GM12801 (cell line): ENCODE measurements around the gene KCNA5.

ENCODE experiments used
- TF ChIP-seq, protein P1 (sequence below): IDR thresholded peaks from one replicate; pipeline ENCODE4 v1.5.1; 2011; ENCODE audit warnings: control low read depth; ENCODE audit not compliant: insufficient read length; ENCODE audit errors: extremely low read depth

Gene KCNA5

DNA sequence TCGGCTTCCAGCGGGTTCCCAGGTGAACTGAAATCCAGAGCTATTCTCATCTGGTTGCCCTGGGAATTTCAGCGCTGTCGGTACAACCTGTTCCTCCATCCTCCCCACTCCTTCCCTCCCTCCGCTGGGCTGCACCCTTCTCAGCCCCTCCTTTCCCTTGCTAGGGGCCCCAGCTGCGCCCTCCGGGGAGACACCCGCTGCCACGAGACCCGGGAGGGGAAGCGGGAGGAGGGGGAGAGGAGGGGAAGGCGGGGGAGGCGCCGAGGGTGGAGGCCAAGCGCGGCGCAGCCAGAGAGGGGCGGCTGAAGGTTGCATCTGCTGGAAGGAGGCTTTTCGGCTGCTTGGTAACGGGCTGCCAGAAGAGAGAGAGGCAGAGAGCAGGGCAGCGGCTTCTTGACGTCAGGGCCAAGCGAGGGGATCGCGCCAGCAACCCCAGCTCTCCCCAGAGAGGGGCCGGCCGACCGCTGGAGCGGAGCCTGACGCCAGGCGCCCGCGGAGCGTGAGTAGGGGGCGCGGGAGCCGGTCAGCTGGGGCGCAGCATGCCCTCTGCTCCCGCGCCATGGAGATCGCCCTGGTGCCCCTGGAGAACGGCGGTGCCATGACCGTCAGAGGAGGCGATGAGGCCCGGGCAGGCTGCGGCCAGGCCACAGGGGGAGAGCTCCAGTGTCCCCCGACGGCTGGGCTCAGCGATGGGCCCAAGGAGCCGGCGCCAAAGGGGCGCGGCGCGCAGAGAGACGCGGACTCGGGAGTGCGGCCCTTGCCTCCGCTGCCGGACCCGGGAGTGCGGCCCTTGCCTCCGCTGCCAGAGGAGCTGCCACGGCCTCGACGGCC is at the start of gene KCNA5:
Gene KCNA5 (plus strand): TSS at position 291 of the 831 bp plus-strand sequence. CDS start 269 bp downstream, at position 560.
- TF ChIP-seq, protein P1, sequence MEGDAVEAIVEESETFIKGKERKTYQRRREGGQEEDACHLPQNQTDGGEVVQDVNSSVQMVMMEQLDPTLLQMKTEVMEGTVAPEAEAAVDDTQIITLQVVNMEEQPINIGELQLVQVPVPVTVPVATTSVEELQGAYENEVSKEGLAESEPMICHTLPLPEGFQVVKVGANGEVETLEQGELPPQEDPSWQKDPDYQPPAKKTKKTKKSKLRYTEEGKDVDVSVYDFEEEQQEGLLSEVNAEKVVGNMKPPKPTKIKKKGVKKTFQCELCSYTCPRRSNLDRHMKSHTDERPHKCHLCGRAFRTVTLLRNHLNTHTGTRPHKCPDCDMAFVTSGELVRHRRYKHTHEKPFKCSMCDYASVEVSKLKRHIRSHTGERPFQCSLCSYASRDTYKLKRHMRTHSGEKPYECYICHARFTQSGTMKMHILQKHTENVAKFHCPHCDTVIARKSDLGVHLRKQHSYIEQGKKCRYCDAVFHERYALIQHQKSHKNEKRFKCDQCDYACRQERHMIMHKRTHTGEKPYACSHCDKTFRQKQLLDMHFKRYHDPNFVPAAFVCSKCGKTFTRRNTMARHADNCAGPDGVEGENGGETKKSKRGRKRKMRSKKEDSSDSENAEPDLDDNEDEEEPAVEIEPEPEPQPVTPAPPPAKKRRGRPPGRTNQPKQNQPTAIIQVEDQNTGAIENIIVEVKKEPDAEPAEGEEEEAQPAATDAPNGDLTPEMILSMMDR = no peak

DNA sequence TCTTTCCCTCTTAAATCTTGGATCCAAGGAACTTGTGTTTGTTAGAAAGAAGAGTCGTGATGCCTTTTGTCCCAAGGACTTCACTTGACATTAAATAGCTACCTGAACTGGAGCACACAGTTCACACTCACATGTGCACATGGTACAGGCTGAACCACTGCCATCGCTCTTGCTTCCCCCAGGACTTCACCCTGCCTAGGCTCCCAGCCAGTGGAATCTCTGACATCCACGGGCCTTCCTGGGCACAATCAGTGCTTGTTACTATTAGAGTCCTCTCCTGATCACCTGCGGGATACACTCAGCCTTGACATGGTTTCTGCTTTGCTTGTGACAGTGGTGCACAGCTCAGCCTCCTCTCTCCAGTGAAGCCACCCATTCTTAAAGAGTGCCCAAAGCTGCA is 49.1 kb upstream of the KCNA5 start:
- TF ChIP-seq, protein P1 = no peak

DNA sequence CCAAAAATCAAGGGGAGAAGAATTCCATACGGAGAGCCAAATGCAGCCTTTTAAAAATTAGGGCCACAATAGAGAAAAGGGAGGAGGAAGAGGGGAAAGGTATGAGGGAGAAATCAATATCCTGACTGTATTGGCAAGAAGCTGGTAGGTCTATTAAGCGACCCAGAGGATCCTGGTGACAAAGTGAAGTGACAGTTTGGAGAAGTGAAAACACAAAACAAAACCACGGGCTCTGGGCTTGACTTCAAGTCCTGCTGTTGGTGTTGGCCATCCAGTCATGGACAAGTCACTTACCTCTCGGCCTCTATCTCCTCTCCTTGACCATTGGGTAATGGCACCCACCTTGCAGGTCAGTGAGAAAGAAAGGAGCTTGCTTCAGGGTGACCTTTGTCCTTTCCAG is 47.0 kb upstream of the KCNA5 start:
- TF ChIP-seq, protein P1 = no peak

DNA sequence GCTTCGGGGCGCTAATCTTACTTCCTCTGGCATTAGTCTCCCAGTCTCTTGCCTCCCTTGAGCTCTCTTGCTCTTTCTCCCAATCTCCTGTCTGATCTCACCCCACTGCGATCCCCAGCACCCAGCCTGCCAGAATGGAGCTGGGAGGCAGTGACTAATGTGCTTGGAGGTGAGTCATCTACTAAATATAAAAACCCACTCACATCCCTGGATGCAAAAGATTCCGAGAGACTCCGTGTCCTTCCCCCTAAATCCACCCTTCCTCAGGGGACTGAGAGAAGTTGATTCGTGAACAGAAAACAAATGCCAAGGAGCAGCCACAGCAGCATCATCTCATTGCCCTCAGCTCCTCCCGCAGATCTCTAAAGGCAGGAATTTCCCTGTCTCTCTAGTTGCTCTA is 45.7 kb upstream of the KCNA5 start:
- TF ChIP-seq, protein P1 = no peak

- TF ChIP-seq, protein P1 = no peak
Measured at GRCh38 chr12:5000204-5000603, 43.5 kb upstream of the KCNA5 start.

DNA sequence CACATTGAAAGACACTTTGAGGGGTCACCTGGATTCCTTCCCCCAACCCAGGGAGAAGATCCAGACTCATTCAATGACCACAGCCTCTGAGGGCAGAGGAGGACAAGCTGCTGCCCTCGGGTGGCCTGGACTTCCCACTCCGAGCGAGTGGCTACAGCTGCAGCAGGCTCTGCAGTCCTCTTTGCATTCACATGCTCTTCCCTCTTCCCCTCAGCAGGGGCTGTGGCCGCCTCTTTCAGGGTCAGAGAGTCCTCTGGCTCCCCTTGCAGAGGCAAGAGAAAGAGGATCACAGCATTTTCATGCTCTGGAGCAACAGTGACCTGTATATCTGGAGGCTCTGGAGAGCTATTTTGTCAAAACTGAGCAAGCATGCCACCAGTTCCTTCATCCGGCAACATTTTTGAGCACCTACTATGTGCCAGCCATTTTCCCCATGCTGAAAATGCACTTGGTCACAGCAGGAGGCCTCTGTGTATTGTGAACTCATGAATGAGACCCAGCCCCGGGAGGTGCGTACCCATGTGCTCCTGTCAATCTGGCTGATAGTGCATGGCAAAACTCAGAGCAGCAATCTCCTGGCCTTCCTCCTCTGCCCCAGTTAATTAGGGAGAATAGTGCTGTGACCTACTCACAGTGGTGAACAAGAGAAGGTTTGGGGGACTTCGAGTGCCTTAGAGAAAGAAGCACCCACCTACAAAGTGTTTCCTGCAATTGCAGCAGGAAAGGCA is 42.9 kb upstream of the KCNA5 start:
- TF ChIP-seq, protein P1 = no peak

DNA sequence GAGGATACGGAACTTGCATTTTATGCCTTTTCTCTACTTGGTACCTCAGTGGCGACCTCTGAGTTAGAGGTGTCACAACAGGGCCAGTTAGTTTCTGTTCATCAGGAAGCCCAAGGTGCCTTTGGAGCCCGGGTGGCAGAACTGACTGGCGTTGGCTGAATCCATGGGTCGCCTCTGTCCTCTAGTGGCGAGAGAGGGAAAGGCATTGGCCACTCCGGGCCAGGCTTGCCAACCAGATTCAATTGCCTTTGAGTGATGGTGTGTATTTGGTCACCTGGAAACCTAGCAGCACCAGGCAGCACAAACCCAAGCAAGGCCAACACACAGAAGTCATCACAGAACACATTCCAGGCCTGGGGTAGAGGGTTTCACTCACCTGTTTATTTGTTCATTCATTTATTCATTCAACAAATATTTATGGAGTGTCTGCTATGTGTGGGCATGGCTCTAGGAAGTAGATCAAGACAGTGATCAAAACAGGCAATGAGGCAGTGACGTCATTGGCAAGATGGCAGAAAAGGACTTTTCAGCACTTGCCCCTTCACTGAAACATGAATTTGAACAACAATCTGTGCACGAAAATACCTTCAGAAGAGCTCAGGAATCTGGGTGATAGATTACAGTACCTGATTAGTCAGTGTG is 40.5 kb upstream of the KCNA5 start:
- TF ChIP-seq, protein P1 = peak; percentile 44
